ENCODE data around the gene TMTC1.

Gene TMTC1

GRCh38 chr12:29614694-29615325 lies 168.9 kb downstream of the TMTC1 start:
- TF ChIP-seq ZBTB7A (IDR thresholded peaks at IDR 0.05; ENCODE audit: low read depth) (no peak), RAD21 (IDR thresholded peaks at IDR 0.05; ENCODE audit: low read depth) (no peak), TCF12 (IDR thresholded peaks at IDR 0.05; ENCODE audit: low read depth) (no peak), CREB1 (IDR thresholded peaks at IDR 0.05; ENCODE audit: low read depth) (no peak), TEAD4 (IDR thresholded peaks at IDR 0.05) (no peak), CEBPB (IDR thresholded peaks at IDR 0.05) (no peak)

- TF ChIP-seq TEAD4 (IDR thresholded peaks at IDR 0.05) (no peak), EP300 (IDR thresholded peaks at IDR 0.05; ENCODE audit: borderline replicate concordance) (no peak), USF1 (IDR thresholded peaks at IDR 0.05) (no peak), EGR1 (IDR thresholded peaks at IDR 0.05) (no peak), MAX (IDR thresholded peaks at IDR 0.05) (no peak), CEBPB (IDR thresholded peaks at IDR 0.05) (no peak), RAD21 (IDR thresholded peaks at IDR 0.05; ENCODE audit: low read depth) (no peak)
Measured at GRCh38 chr12:29612912-29613311, 170.8 kb downstream of the TMTC1 start.

- TF ChIP-seq EGR1 (IDR thresholded peaks at IDR 0.05) (no peak), USF1 (IDR thresholded peaks at IDR 0.05) (no peak), MAX (IDR thresholded peaks at IDR 0.05) (peak; percentile 40; the same call in 1 of the 2 replicates), TCF12 (IDR thresholded peaks at IDR 0.05; ENCODE audit: low read depth) (no peak), EP300 (IDR thresholded peaks at IDR 0.05; ENCODE audit: borderline replicate concordance) (no peak), RAD21 (IDR thresholded peaks at IDR 0.05; ENCODE audit: low read depth) (no peak)
Measured at GRCh38 chr12:29611906-29612305, 171.8 kb downstream of the TMTC1 start.

GRCh38 chr12:29610473-29611170 lies 173.1 kb downstream of the TMTC1 start:
- TF ChIP-seq EP300 (IDR thresholded peaks at IDR 0.05; ENCODE audit: borderline replicate concordance) (no peak), TEAD4 (IDR thresholded peaks at IDR 0.05) (no peak), NFIC (IDR thresholded peaks at IDR 0.05) (no peak)

GRCh38 chr12:29609431-29610215 lies 174.1 kb downstream of the TMTC1 start:
- TF ChIP-seq REST (IDR thresholded peaks at IDR 0.05; ENCODE audit: low read depth), result no peak
- TF ChIP-seq TEAD4 (IDR thresholded peaks at IDR 0.05), result no peak

GRCh38 chr12:29608581-29608980 lies 175.2 kb downstream of the TMTC1 start:
- no peak for TF ChIP-seq TAF1 (IDR thresholded peaks at IDR 0.05; ENCODE audit: low read depth)
- no peak for TF ChIP-seq REST (IDR thresholded peaks at IDR 0.05; ENCODE audit: low read depth)
- no peak for TF ChIP-seq CEBPB (IDR thresholded peaks at IDR 0.05)
- no peak for TF ChIP-seq MAX (IDR thresholded peaks at IDR 0.05)
- no peak for TF ChIP-seq NFIC (IDR thresholded peaks at IDR 0.05)
- no peak for TF ChIP-seq FOXM1 (IDR thresholded peaks at IDR 0.05; ENCODE audit: borderline replicate concordance, low read depth)
- TF ChIP-seq CREB1 (IDR thresholded peaks at IDR 0.05; ENCODE audit: low read depth), result no peak
